Stimulated activated CD8-positive, alpha-beta memory T cell treated with anti-CD3 and anti-CD28 coated beads, Interleukin-4, amount 100 ng/mL, for 48 hours (primary cell): ENCODE results near the gene DRC1.

Source experiments
- DNase-seq: peaks from one replicate; pipeline ENCODE4 v3.0.0-alpha.2; 2020

DRC1 gene

DNA sequence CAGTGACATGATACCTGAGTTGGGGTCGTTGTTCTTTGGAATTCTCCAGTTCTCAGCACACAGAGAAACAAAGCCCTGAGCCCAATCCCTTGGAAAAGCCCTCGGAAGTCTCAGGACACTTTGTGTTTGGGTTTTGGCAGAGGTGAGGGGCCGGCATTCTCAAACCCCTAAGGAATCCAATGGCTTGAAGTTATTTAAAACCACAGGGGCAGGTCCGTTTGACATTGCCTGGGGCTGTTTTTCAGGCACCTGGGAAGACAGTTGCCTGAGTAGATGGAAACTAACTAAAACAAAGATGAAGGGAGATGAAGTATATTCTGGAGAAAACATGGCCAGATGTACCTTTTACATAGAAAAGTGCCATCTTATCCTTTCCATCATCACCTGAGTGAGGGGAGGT, 98.7 kb downstream of the DRC1 start:
- no peak for DNase-seq

DNA sequence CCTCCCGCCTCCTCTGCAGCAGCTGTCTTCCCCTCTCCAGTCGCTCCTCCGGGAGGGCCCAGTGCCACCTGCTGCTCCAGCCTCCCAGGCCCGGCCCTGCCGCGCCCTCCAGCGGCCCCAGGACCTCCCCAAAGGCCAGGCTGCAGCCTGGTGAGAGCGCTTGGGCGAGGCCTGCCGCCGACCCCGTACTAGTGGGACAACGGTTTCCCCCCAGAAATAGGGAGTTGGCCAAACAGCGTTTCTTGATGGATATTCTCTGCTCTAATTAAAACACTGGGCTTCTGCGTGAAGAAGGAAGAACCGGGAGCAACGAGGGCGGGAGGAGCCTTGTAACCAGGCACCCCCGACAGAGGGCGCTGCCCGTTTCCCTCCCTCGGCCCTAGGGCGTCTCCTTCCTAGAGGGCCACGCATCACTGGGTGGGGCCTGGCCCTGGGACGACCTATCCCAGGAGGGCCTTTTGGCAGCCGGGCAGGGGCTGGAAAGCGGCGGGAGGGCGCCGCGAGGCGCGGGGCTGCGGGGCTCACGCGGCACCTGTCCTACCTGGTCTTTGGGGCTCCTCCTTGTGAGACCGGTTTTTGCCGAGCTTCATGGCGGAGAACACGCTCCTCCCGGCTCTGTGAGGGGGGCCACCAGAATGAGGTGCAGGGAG, 101.6 kb downstream of the DRC1 start:
- DNase-seq: peak; percentile 94

DNA sequence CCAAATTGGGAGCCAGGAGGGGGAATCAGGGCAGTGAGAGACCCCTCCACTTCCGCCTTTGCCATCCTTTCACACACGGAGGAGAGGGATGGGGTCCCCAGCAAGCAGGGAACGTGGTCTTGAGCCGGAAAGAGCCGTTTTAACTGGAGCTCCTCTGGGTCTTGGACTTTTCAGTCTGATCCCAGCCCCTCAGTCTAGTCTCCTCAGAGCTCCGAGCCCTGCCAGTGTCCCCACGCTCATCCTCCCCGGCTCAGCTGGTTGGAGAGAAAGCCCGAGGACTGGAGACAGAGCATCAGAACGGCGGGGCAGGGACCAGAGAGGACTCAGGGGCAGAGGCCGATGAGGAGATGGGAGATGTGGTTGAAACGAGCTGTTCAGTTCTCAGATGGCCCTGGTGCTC, 102.3 kb downstream of the DRC1 start:
- DNase-seq: no peak

DNA sequence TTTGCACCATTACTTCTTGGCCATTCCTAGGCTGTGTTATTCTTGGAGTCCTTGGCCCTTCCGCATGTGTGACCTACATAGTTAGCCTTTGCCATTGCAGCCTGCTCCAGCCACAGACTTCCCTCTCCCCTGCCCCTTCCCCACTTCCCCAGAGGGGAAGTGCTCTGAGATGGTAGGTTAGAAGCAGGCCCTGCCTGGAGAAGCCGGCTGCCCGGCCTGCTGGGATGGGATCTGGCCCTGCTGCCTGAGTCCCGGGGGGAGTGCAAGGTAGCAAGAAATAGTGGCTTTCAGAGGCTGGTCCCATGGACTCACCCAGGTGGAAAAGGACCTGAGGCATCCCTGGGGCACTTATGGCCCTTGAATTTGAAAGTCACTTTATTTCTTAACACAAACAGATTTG, 104.6 kb downstream of the DRC1 start:
- DNase-seq: no peak
